ENCODE measurements around the gene DOCK3.

GRCh38 chr3:51358981-51359380, 684.3 kb downstream of the DOCK3 start:
- TF ChIP-seq CTCF (IDR thresholded peaks at IDR 0.05) (no peak), FOXK1 (CRISPR knock-in tag; IDR thresholded peaks at IDR 0.05) (no peak), ZNF219 (CRISPR knock-in tag; IDR thresholded peaks at IDR 0.05; ENCODE audit: borderline replicate concordance) (no peak), ZNF281 (CRISPR knock-in tag; IDR thresholded peaks at IDR 0.05) (no peak), EMX1 (CRISPR knock-in tag; IDR thresholded peaks at IDR 0.05) (no peak), IRF2 (CRISPR knock-in tag; IDR thresholded peaks at IDR 0.05; ENCODE audit: borderline replicate concordance, low read depth) (no peak), FOXP1 (CRISPR knock-in tag; IDR thresholded peaks at IDR 0.05; ENCODE audit: borderline replicate concordance) (no peak), NFYB (CRISPR knock-in tag; conservative IDR thresholded peaks at IDR 0.05; ENCODE audit: low read depth) (no peak), FOXJ3 (CRISPR knock-in tag; IDR thresholded peaks at IDR 0.05; ENCODE audit: borderline replicate concordance) (no peak), ESRRA (CRISPR knock-in tag; IDR thresholded peaks at IDR 0.05; ENCODE audit: borderline replicate concordance) (no peak)
- TF ChIP-seq, protein P1, sequence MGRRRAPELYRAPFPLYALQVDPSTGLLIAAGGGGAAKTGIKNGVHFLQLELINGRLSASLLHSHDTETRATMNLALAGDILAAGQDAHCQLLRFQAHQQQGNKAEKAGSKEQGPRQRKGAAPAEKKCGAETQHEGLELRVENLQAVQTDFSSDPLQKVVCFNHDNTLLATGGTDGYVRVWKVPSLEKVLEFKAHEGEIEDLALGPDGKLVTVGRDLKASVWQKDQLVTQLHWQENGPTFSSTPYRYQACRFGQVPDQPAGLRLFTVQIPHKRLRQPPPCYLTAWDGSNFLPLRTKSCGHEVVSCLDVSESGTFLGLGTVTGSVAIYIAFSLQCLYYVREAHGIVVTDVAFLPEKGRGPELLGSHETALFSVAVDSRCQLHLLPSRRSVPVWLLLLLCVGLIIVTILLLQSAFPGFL (CRISPR knock-in tag; IDR thresholded peaks at IDR 0.05; ENCODE audit: borderline replicate concordance): no peak
- TF ChIP-seq, protein P2, sequence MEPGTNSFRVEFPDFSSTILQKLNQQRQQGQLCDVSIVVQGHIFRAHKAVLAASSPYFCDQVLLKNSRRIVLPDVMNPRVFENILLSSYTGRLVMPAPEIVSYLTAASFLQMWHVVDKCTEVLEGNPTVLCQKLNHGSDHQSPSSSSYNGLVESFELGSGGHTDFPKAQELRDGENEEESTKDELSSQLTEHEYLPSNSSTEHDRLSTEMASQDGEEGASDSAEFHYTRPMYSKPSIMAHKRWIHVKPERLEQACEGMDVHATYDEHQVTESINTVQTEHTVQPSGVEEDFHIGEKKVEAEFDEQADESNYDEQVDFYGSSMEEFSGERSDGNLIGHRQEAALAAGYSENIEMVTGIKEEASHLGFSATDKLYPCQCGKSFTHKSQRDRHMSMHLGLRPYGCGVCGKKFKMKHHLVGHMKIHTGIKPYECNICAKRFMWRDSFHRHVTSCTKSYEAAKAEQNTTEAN (CRISPR knock-in tag; IDR thresholded peaks at IDR 0.05): no peak

Data from WTC11 (cell line).